ENCODE results near the gene INAFM1.

Gene INAFM1

GRCh38 chr19:47313754-47314295, 39.1 kb downstream of the INAFM1 start:
- DNase-seq: no peak

- DNase-seq: no peak
Measured at GRCh38 chr19:47315125-47315821, 40.6 kb downstream of the INAFM1 start.

- DNase-seq: no peak
Measured at GRCh38 chr19:47316513-47316912, 41.8 kb downstream of the INAFM1 start.

GRCh38 chr19:47319923-47320871, 45.5 kb downstream of the INAFM1 start:
- DNase-seq: no peak

GRCh38 chr19:47321630-47322029, 46.9 kb downstream of the INAFM1 start:
- DNase-seq: no peak

GRCh38 chr19:47322058-47322457, 47.4 kb downstream of the INAFM1 start:
- DNase-seq: no peak

GRCh38 chr19:47323409-47323808, 48.7 kb downstream of the INAFM1 start:
- no peak for DNase-seq

- no peak for DNase-seq
Measured at GRCh38 chr19:47323872-47324271, 49.2 kb downstream of the INAFM1 start.

- DNase-seq: no peak
Measured at GRCh38 chr19:47324502-47324901, 49.8 kb downstream of the INAFM1 start.
